NCI-H2029 (cell line): ENCODE results near the gene MGAT1.
"Not testable (repeated sequence)": the region's sequence is repeated elsewhere in the genome, so short reads cannot be mapped to it uniquely, and the experiment has no call there.

Experiments used
- DNase-seq: peaks from one replicate; lab custom pipeline; 2025; lab: John Stamatoyannopoulos, UW

The MGAT1 gene

DNA sequence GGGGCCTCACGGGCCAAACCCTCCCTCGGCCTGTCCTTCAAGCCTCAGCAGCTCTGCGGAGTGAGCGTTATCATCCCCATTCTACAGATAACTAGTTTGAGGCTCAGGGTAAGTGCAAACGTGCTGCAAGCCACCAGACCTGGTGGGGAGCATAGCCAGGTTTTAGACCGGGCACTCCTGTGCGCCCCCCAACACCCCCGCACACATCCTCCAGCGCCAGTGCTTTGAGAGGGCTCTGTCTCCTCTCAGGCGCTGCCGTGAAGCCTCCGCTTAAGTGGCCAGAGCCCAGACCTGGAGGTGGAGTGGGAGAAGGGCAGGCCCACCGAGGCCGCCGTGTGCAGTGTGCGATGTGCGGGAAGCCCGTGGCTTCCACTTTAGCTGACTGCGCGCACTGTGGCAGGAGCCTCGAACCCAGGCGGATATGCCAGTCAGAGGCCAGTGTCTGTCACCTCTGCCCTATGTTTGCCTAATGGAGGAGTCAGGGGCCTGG lies 1.6 kb upstream of the MGAT1 start:
- DNase-seq, result no peak

DNA sequence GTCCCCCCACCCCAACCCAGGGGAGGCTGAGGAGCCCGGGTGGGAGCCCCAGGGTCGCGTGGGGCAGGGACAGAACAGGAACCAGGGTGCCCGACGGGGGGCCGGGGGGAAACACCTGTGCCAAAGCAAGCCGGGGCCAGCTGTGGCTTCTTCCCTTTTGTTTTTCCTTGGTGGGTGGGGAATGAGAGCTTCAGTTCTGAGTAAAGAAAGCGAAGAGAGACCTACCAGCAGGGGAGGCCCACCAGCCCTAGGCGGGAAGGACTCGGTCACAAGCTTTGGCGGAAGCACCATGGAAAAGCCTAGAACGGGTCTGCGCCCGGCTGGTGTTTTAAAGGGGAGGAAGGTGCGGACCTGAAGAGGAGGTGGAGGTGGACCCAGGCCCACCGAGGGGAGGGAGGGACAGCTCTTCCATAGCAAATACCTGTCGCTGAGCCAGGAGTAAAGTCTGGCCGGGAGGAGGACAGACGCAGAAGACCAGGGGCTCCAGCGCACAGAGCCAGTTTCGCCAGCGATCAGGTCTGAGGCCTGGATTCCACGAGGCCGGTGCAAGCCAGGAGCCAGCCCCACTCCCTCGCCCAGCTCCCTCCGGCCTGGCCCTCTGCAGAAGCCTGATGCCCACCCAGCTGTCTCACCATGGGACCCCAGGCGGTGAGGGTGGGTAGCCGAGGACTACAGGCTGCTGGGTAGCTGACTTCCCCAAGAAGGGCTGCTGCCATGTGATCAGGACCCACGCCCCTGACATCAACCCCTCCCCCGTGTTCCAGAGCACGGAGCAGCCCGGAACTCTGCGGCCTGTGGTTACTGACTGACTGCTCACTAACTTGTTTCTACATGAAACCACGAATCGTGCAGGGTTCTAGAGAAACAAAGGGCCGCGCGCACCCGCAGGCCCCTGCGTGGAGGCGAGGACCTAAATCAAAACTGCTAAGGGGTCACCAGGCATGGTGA lies 849 bp upstream of the MGAT1 start:
- DNase-seq, result no peak

DNA sequence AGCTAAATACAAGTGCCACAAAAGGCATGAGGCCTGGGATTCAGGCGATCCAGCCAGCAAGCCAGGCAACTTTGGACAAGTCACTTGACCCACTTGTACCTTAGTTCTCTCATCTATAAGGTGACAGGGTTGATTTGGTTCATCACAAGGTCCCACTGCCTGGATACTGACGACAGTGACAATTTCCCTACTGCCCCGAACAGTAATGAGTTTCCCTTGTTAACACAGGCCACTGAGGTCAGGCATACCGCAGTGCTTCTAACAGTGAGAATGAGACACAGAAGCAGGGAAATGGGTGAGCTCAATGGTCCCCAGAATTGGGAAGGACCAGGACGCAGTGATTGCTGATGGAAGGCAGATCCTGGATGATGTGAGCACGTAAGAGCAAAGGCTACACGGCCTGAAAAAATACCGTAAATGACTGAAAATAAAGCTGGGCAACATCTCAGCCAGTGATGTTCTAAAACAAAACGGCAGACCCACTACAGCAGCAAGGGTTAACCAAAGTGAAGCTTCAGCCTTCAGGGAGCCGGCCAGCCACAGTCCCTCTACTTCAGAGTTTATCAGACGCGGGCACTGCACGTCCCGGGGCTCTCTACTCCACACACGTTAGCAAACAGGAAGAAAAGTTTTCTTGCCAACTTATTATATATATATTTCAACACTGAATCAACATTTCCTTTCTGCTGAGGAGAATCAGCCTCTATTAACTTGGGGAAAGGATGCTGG lies 846 bp downstream of the MGAT1 start:
- DNase-seq, result no peak

DNA sequence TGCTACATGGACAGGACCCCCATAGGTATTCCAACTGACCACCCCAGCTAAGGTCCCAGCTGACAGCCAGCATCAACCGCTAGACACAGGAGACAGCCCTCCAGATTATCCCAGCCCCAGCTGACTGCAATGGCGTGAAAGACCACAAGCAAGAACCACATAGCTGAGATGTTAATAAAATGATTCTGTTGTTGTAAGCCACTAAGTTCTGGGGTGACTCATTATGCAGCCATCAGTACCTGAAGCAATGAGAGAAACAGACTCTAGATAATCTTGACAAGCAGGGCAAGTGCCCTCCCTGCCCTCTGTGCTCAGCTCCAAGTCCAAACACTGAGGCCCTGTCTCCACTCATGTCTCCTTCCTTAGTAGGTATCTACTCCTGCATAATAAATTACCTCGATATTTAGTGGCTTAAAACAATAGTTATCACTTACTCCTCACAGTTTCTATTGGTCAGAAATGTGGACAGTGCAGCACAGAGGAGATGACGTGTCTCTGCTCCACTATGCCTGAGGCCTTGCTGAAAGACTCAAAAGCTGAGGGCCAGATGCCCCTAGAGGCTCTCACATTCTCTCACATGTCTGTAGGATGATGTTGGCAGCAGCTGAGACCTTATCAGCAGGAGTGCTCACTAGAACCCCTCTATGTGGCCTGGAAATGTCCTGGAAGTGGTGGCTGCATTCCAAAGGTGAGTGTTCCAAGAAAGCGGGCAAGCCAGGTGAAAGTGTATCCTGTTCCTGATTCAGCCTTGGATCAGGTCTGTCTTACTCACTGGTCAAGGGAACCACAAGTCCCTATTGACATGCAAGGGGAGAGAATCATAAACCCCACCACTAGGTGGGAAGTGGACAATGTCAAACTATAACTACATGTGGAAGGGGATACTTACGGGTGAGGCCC lies 2.5 kb downstream of the MGAT1 start:
- DNase-seq, result no peak

DNA sequence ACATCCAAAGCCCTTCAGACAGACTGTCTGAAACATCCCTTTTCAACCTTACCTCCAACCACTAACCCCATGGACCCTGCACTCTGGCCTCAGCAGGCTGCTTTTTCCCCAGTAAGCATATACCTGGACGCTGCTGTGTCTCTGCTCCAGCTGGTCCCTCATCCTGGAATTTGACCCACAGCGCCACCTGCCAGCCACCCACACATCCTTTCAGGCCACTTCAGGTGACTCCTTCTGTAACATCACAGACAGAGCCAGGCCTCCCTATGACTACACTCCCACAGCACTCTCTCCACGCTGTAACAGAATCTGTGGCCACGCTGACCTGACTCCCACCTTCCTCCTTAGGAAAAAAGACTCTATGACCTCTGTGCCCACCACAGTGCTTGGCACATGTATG lies 3.4 kb downstream of the MGAT1 start:
- no peak for DNase-seq

DNA sequence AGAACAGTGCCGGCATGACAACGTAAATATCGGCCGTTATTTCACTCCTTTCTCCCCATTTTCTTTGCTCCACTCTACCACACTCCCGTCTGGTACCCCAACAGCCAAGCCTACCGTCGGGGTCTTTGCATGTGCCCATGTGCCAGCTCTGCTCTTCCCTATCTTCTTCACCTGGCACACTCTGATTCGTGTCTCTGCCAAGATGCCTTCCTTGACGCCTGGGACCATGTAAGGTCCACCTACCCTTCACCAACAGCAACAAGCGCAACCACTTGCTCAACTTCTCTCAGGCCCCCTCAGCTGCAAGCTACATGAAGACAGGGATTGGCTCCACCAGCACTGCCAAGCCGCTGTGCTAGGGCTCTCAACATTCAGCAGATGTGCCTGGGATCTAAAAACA lies 4.4 kb downstream of the MGAT1 start:
- no peak for DNase-seq

DNA sequence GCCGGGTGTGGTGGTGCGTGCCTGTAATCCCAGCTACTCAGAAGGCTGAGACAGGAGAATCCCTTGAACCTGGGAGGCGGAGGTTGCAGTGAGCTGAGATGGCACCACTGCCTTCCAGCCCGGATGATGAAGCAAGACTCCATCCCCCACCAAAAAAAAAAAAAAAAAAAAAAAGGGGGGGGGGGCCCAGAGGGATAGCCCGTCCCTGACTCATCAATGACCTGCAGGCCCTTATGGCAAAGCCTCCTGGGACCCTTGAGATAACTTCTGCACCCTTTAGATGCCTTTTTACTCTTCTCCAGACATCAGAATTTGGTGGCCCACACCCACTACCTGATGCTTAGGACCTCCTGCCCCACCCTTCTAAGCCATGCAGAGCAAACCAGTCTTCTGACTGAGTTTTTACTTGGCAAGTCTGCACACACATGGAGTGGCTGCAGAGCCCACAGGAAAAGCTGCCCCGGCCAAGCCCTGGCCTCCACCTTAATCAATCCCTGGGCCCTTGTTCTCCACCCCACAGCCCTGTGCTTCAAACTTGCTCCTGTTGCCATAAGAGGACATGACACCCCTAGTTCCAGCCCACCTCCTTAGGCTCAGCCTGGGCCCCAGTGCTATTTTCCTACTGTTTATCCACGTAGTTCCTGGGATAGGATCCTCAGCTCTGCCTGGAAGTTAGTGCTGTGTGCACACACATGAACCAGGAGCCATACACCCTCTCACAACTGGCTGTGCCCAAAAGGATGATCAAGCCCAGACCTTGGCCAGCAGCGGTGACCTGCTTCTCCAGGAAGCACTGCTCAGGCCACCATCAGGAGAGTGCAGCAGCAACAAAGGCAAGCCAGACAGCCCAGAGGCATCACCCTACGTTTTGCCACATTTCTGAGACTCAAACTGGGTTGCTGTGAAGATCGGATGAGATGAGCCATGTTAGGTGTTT lies 5.1 kb downstream of the MGAT1 start:
- no peak for DNase-seq

DNA sequence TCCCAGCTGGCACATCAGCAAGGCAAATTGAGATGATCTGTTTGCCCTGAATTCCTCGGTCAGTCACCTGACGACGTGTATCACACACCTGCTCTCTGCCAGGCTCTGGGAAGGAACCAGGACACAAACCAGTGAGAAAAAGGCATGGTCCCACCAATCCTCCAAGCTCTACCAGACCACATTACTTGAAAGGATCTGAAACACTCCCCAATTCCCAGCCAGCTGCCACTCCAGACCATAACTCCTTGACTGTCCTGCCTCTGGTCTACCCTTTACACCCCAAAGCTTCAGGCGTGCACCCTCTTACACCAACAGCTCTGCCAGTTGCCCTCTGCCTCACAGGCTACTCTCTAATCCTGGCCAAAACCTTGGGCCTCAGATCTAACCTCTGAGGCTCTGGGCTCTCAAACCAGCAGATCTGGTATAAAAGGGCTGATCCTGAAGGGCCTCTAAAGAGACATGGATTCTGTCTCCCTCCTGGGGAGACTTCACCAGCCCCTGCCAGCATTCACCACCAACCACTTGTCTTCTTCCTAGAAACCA lies 6.8 kb downstream of the MGAT1 start:
- no peak for DNase-seq

DNA sequence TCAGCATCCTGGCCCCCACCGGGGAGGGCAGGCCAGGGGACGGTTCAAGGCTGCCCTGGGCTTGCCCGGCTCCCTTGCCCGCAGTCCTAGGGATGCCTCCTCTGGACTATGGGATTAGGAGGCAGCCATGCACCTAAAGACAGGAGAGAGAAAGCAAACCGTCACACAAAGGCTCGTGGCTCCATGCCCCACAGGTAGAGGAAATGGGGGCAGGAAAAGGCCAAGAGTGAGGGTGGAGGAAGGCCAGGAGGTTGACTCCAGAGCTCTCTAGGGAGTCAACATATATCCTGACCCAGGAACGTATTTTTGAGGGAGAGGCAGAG lies 9.7 kb downstream of the MGAT1 start:
- DNase-seq, result no peak

DNA sequence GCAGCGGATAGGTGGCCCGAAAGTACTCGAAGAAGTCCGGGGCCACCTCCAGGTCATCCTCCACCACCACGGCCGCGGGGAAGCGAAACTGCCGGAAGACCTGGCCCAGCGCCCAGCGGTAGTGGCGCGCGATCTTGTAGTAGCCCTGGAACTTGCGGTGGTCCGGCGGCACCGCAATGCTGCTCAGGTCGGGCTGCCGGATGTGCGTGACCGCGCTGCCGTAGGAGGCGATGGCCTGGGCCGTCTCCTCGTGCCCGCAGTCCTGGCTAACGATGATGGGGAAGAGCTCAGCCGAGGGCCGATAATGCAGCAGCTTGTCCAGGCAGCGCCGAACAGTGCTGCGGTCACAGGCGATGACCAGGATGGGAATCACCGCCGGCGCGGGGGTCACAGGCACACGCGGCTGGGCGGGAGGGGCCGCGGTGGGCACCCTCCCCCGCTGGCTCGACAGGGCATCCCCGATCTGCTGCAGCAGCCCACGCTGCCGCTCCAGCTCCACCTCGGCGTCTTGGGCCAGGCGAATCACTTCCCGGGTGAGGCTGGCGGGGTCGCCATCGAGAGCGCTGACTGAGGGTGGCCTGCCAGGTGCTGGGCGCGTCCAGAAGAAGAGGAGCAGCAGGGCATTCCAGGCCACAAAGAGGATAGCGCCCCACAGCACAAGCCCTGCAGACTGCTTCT lies 10.2 kb downstream of the MGAT1 start:
- no peak for DNase-seq

DNA sequence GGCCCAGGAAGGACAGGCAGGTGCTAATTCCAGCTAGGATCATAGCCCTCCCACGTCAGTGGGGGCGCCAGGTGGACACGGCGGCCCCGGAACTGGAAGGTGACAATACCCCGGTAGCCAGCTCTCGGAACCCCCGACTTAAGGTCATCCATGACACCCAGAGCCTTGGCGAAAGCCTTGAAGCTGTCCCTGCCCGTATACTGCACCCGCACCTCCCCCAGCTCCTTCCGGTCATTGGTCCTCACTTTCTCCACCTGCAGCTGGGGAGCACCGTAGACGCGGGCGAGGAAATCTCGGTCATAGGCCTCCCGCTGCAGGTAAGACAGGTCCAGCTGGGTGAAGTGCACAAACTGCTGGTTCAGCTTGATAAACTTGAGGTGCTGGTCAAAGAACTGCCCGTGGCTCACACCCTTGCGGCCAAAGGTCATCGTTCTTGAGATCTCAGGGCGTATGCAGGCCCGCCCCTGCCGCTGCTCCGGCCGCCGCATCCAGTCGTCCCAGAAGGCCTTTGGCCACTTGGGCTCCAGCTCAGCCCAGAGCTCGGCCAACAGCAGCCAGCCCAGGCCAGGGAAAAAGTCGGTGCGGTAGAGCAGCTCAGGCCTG lies 10.9 kb downstream of the MGAT1 start:
- DNase-seq, result no peak

DNA sequence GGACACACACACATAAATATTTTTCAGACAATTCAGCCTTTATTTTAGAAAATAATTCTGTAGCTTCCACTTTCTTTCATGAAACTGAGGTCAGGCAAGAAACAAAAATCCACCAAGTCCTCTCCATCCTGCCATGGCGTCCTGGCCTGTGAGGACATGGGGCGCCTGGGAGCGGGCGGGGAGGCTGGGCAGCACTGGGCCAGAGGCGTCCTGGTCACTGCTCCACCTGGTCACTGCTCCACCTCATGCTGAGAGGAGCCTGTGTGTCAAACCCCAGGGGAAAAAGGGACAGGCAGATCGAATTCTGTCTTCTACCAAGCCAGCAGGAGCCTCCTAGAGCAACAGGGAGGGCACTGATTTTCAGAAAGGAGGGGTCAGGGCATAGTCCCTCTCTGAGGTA lies 12.1 kb downstream of the MGAT1 start:
- DNase-seq, result no peak

DNA sequence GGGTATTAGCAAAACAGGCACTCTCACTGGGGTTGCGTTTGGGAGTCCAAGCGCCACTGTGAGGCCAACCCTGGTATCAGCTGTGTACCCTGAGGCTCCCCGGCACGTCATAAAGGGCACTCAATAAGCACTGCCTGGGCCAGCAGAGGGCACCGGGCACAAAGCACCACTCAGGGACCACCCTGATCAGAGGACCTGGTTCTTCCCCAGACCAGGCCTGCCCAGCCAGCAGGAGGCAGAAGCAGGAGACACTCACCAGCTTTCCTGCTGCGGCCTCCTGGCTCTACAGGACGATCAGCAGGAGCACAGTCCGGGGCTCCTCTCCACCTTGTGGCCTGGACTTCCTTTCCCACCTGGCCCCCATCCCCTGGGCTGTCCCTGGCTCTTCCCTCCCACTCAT lies 12.6 kb downstream of the MGAT1 start:
- DNase-seq, result no peak

DNA sequence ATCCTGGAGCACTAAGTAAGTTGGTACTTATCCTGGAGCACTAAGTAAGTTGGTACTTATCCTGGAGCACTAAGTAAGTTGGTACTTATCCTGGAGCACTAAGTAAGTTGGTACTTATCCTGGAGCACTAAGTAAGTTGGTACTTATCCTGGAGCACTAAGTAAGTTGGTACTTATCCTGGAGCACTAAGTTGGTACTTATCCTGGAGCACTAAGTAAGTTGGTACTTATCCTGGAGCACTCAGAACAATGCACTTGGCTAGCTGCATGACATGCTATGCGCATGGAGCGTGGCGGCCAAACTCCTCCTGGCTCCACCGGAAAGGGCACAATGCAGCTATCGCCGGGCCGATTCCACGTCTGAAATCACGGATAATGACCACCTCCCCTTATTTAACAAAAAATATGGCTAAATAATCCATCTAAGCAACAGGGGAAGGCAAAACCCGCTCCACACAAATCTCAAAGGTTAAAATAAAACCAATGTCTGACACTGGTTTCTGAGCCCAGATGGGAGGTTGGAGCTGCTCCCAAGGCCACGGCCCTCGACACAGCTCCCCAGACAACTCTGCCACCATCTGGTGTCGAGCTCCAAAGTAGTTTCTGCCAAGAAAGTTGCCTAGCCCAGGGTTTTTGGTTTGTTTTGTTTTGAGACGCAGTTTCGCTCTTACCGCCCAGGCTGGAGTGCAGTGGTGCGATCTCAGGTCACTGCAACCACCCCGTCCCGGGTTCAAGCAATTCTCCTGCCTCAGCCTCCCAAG lies 13.8 kb downstream of the MGAT1 start:
- not testable (repeated sequence) for DNase-seq

DNA sequence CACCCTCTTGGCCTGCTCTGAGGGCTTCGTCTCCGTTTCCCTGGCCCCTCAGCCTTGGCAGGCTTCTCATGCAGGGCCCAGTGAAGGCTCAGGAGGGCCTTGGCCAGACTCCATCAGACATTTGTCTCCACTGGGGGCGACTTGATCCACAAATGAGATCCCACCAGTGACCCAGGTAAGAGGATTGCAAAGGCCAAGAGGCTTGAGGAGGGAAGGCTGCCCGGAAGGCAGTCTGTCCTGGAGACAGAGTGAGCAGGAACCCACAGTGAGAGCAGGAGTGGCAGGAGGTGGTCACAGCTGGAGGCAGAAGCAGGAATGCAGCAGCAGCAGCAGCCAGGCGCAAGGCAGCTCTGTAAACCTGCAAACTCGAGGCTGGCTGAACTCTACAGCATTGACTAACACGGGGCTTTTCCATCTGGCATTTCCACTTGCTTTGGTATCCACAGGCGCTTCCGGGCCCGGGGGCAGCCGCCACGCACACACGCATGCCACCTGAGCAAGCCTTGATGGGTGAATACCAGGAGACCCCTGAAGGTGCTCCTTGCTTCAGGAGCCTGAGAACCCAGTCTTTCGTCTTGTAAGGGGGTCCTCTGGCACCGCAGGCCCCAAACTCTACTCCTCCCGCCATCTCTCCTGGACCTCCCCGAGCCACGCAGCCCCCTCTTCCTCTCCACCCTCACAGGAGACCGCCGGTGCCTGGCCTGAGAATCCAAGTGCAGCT lies 14.7 kb downstream of the MGAT1 start:
- DNase-seq, result no peak

DNA sequence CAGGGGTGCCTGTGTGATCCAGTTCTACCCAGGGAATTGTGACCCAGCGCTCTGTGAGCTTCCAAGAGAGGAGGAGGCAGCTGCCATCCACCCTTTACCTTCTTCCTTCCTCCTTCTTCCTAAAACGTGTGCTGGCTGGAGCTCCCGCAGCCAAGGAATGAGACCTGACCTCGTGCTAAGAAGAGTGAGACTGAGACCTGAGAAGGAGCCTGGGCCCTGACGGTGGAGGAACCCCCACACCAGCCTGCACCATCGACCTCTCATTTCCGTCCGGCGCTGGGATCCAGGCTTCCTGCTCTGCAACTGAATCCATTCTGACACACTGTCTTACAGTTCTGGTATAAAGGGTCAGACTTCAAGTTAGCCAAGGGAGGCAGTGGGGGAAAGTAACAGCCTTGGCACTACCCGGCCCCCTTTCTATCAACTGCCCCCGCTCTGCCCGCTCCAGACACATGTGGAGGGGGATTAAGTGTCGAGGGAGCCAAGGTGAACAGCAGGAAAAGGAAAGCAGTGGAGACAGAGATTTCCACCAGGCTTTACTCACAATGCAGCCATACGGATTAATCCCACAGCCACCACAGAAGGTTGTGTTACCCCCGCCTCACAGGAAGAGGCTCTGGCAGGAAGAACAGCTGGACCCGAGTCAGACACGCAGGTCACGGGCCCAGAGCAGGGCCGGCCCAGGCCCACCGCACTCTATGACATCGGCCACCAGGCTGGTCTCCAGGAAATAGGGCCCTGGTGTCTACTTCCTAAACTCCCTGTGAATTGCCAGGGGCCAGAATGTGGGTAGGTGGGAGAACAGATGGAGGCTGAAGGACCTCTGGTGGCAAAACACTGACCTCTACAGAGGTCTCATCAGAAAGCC lies 15.8 kb downstream of the MGAT1 start:
- no peak for DNase-seq

DNA sequence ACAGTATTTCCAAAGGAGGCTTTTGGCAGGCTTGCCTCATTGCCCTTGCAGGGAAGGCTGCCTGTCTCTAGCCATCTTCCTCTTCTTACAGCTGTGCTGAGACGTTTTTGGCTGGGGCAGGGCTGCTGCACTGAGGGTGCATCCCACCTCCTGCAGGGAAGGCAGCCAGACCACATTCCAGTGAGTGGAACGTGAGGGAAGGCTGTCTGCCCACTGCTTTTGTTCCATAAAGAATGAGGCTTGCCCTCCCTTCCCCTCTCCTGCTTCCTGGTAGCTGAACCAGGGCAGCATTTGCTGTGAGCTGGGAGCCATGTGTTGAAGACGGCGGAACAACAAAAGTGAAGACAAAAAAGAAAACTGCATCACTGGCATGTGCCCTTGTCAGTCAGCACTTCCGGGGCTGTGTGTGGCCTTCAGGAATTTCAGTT lies 16.8 kb downstream of the MGAT1 start:
- DNase-seq, result no peak
